Measurements from ENCODE around the gene SP9. TPM values are rescaled to one million over a fixed set of nuclear protein-coding genes. Genes with fewer than 3 reads are reported as not detected.

Gene SP9
- total RNA-seq, result not detected in 2 replicates

DNA sequence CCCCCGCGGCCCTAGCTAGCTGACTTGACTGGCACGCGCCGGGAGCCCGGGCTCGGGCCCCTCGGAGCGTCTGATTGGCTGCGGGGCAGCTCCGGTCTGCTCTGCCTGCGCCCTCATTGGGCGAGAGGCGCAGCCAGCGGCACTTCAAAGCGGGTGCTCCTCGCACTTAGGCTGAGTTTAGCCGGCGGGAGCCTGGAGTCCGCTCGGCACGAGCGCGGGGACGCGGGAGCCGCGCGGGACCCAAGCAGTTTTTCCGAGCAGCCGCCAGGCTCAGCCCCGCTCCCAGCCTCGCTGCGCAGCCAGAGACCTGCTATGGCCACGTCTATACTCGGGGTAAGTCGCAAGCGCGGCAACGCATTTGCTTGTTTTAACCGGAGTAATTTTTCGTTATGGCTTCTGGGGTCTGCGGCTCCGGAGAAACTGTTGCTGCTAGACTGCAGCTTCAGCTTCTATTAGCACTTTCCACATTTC, at the start of gene SP9:
SP9 (plus strand) TSS at position 174 of the 471 bp plus-strand sequence; CDS start at position 313, 139 bp downstream.

Other genes with a start within 250 kb of the SP9 start
- 45.1 and 73.2 TPM in 2 replicates for gene OLA1, start 86.4 kb upstream of the SP9 start, total RNA-seq
- gene SCRN3, start 60.8 kb downstream of the SP9 start, total RNA-seq, result 7.1 and 10.3 TPM in 2 replicates
- gene GPR155, start 152.1 kb downstream of the SP9 start, total RNA-seq, result 1.8 and 2.8 TPM in 2 replicates

All from mesangial cell (primary cell).